SW 1271 (cell line): ENCODE results near the gene SLC35F4.

ENCODE experiments used
- DNase-seq, 2 experiments: peaks; one replicate each; lab custom pipeline; 2025; lab: John Stamatoyannopoulos, UW

The SLC35F4 gene

GRCh38 chr14:57617510-57617909, 248.4 kb downstream of the SLC35F4 start:
- no peak for DNase-seq

- DNase-seq, result no peak
These were observed 252.9 kb downstream of the SLC35F4 start for GRCh38 chr14:57612946-57613345.

- DNase-seq, result no peak
These were observed 254.3 kb downstream of the SLC35F4 start for GRCh38 chr14:57611555-57612075.

- no peak for DNase-seq
These were observed 255.3 kb downstream of the SLC35F4 start for GRCh38 chr14:57610631-57611030.

GRCh38 chr14:57609192-57610075, 256.5 kb downstream of the SLC35F4 start:
- DNase-seq, result no peak

- no peak for DNase-seq
These were observed 258.8 kb downstream of the SLC35F4 start for GRCh38 chr14:57607086-57607485.

- DNase-seq, result no peak
These were observed 282.5 kb downstream of the SLC35F4 start for GRCh38 chr14:57583396-57583795.

- DNase-seq, result no peak
These were observed 283.1 kb downstream of the SLC35F4 start for GRCh38 chr14:57582746-57583145.

- DNase-seq, result no peak
These were observed 287.1 kb downstream of the SLC35F4 start for GRCh38 chr14:57578801-57579200.

GRCh38 chr14:57576498-57576897, 289.4 kb downstream of the SLC35F4 start:
- DNase-seq, result no peak

- DNase-seq, result no peak
These were observed 290.4 kb downstream of the SLC35F4 start for GRCh38 chr14:57575482-57575881.

GRCh38 chr14:57574617-57575288, 291.1 kb downstream of the SLC35F4 start:
- no peak for DNase-seq

GRCh38 chr14:57573173-57573572, 292.7 kb downstream of the SLC35F4 start:
- DNase-seq, result no peak

GRCh38 chr14:57568554-57568953, 297.3 kb downstream of the SLC35F4 start:
- no peak for DNase-seq

- DNase-seq, result no peak
These were observed 298.7 kb downstream of the SLC35F4 start for GRCh38 chr14:57567220-57567619.

GRCh38 chr14:57560681-57561080, 305.2 kb downstream of the SLC35F4 start:
- DNase-seq, result no peak

GRCh38 chr14:57559576-57559975, 306.3 kb downstream of the SLC35F4 start:
- no peak for DNase-seq

GRCh38 chr14:57549765-57550420, 316.0 kb downstream of the SLC35F4 start:
- DNase-seq, result no peak

GRCh38 chr14:57549016-57549564, 316.8 kb downstream of the SLC35F4 start:
- DNase-seq, result no peak

GRCh38 chr14:57547131-57547530, 318.8 kb downstream of the SLC35F4 start:
- DNase-seq, result no peak

GRCh38 chr14:57533214-57533613, 332.7 kb downstream of the SLC35F4 start:
- peak in 1 of 2 experiments; percentile 35 for DNase-seq

GRCh38 chr14:57530571-57530970, 335.3 kb downstream of the SLC35F4 start:
- no peak for DNase-seq
